H1 (cell line): ENCODE results near the gene TBCD. TPM values are rescaled to one million over a fixed set of nuclear protein-coding genes. Genes with fewer than 3 reads are reported as not detected.

Experiments
- CTCF ChIA-PET: fragments of 300-600 bp; sonication (Branson Sonifier 250); formaldehyde crosslinking; loops from one replicate; lab custom pipeline; 2021; ENCODE audit not compliant: partially characterized antibody; lab: Charles Lee
- POLR2A ChIA-PET: fragments of 300-600 bp; sonication (Branson Sonifier 250); formaldehyde crosslinking; loops from one replicate; lab custom pipeline; 2021; ENCODE audit warnings: inconsistent platforms; ENCODE audit not compliant: partially characterized antibody; lab: Charles Lee
- DNase-seq, 2 experiments: peaks; one replicate each; pipeline versions ENCODE4 v3.0.0 to v3.0.0-alpha.2; 2010 to 2022; ENCODE audit warnings: low spot score in 2 of 2, low read depth in 1 of 2, mixed read lengths in 1 of 2
- FAIRE-seq: peaks from 2 replicates; lab custom pipeline; 2011; peaks lifted over from hg19 to GRCh38; lab: Jason Lieb, UNC
- H2AFZ ChIP-seq: 2 replicates; pipeline ENCODE4 v1.8.1; 2012; ENCODE audit warnings: low read length, inconsistent platforms
- H2AK5ac ChIP-seq: 2 replicates; pipeline ENCODE4 v1.6.1; 2013; ENCODE audit warnings: low read depth, low read length
- H2BK120ac ChIP-seq: replicated peaks from 2 replicates; pipeline ENCODE3; 2013; ENCODE audit warnings: low read depth, low read length, inconsistent platforms
- H2BK12ac ChIP-seq: 2 replicates; pipeline ENCODE4 v1.6.1; 2013; ENCODE audit warnings: low read depth, low read length
- H2BK15ac ChIP-seq: 2 replicates; pipeline ENCODE4 v1.6.1; 2013; ENCODE audit warnings: low read length
- H2BK20ac ChIP-seq: 2 replicates; pipeline ENCODE4 v1.6.1; 2013; ENCODE audit warnings: low read length
- H2BK5ac ChIP-seq: 2 replicates; pipeline ENCODE4 v1.6.1; 2013; ENCODE audit warnings: low read depth, low read length
- H3K14ac ChIP-seq: 2 replicates; pipeline ENCODE4 v1.6.1; 2013; ENCODE audit warnings: inconsistent platforms; ENCODE audit not compliant: insufficient read length
- H3K18ac ChIP-seq: 2 replicates; pipeline ENCODE4 v1.6.1; 2013; ENCODE audit warnings: low read length; ENCODE audit errors: extremely low read depth
- H3K23ac ChIP-seq: 2 replicates; pipeline ENCODE4 v1.6.1; 2013; ENCODE audit warnings: inconsistent platforms; ENCODE audit not compliant: insufficient read length
- H3K23me2 ChIP-seq: 2 replicates; pipeline ENCODE4 v1.6.1; 2013; ENCODE audit warnings: low read depth, low read length
- H3K27ac ChIP-seq: 2 replicates; pipeline ENCODE4 v1.6.1; 2011; ENCODE audit warnings: low read depth, low read length, inconsistent platforms
- H3K27me3 ChIP-seq, 4 experiments: replicated peaks in 1 of 4; 1 replicate in 1 of 4; 2 replicates in 3 of 4; pipeline versions ENCODE4 v1.6.1 to v1.8.1; 2011 to 2013; ENCODE audit warnings: low read length in 3 of 4, mild to moderate bottlenecking in 3 of 4, inconsistent platforms in 2 of 4, mixed read lengths in 2 of 4, moderate library complexity in 1 of 4; ENCODE audit not compliant: control insufficient read depth in 3 of 4, insufficient read depth in 3 of 4; ENCODE audit errors: extremely low read depth in 1 of 4
- H3K36me3 ChIP-seq, 4 experiments: 2 replicates each; pipeline versions ENCODE4 v1.6.1 to v1.8.1; 2011 to 2013; ENCODE audit warnings: mild to moderate bottlenecking in 4 of 4, low read length in 3 of 4, moderate library complexity in 2 of 4, control low read depth in 1 of 4, inconsistent platforms in 1 of 4; ENCODE audit not compliant: insufficient read depth in 4 of 4, control insufficient read depth in 2 of 4
- H3K4ac ChIP-seq: replicated peaks from 2 replicates; pipeline ENCODE3; 2013; ENCODE audit warnings: low read length, low read depth, mixed read lengths, inconsistent platforms; ENCODE audit not compliant: insufficient read length
- H3K4me1 ChIP-seq, 4 experiments: replicated peaks in 1 of 4; 1 replicate in 1 of 4; 2 replicates in 3 of 4; pipeline versions ENCODE4 v1.6.1 to v1.8.1; 2011 to 2013; ENCODE audit warnings: low read length in 3 of 4, inconsistent platforms in 2 of 4, mixed read lengths in 1 of 4; ENCODE audit not compliant: insufficient read depth in 4 of 4, control insufficient read depth in 3 of 4
- H3K4me2 ChIP-seq, 2 experiments: 2 replicates each; pipeline versions ENCODE4 v1.6.1 to v1.8.1; 2011 to 2013; ENCODE audit warnings: low read depth in 2 of 2, low read length in 2 of 2, control low read depth in 1 of 2, inconsistent platforms in 1 of 2, mild to moderate bottlenecking in 1 of 2; ENCODE audit not compliant: insufficient read depth in 1 of 2
- H3K4me3 ChIP-seq, 4 experiments: fragments of 200-600, 300-600 bp in 1 of 4; sonication (generic), shearing (Covaris generic), sonication (Bioruptor Twin) in 1 of 4; 2 replicates each; pipeline versions ENCODE4 v1.5.1 to v1.8.1; 2011 to 2016; ENCODE audit warnings: low read length in 4 of 4, low read depth in 3 of 4, control low read depth in 2 of 4, inconsistent platforms in 2 of 4, mild to moderate bottlenecking in 2 of 4, mixed read lengths in 1 of 4, moderate library complexity in 1 of 4; ENCODE audit not compliant: insufficient read depth in 2 of 4; ENCODE audit errors: extremely low read depth in 1 of 4
- H3K56ac ChIP-seq: replicated peaks from 2 replicates; pipeline ENCODE3; 2013; ENCODE audit warnings: low read depth, mild to moderate bottlenecking, mixed read lengths, low read length, inconsistent platforms; ENCODE audit not compliant: insufficient read length
- H3K79me1 ChIP-seq: 2 replicates; pipeline ENCODE4 v1.6.1; 2013; ENCODE audit warnings: low read depth, low read length, control low read depth
- H3K79me2 ChIP-seq, 2 experiments: 2 replicates each; pipeline versions ENCODE4 v1.6.1 to v1.8.1; 2012 to 2013; ENCODE audit warnings: low read length in 2 of 2, mild to moderate bottlenecking in 2 of 2, inconsistent platforms in 1 of 2; ENCODE audit not compliant: insufficient read depth in 2 of 2, control insufficient read depth in 1 of 2
- H3K9ac ChIP-seq, 4 experiments: replicated peaks in 1 of 4; 1 replicate in 1 of 4; 2 replicates in 3 of 4; pipeline versions ENCODE4 v1.6.1 to v1.8.1; 2011 to 2013; ENCODE audit warnings: low read depth in 3 of 4, low read length in 3 of 4, control low read depth in 2 of 4, mild to moderate bottlenecking in 2 of 4, moderate library complexity in 2 of 4, inconsistent platforms in 1 of 4; ENCODE audit errors: extremely low read depth in 1 of 4
- H3K9me3 ChIP-seq, 2 experiments: 2 replicates each; pipeline versions ENCODE4 v1.6.1 to v1.8.1; 2012 to 2013; ENCODE audit warnings: mild to moderate bottlenecking in 2 of 2, moderate library complexity in 2 of 2, control low read depth in 1 of 2, inconsistent platforms in 1 of 2, low read depth in 1 of 2, low read length in 1 of 2, mixed read lengths in 1 of 2; ENCODE audit not compliant: insufficient read depth in 2 of 2
- H4K20me1 ChIP-seq, 2 experiments: replicated peaks in 1 of 2; 2 replicates each; pipeline versions ENCODE3 to v1.8.1; 2011 to 2013; ENCODE audit warnings: inconsistent platforms in 2 of 2, low read length in 2 of 2, mild to moderate bottlenecking in 1 of 2; ENCODE audit not compliant: insufficient read depth in 2 of 2, control insufficient read depth in 1 of 2
- H4K5ac ChIP-seq: 2 replicates; pipeline ENCODE4 v1.6.1; 2013; ENCODE audit warnings: low read length, low read depth, mixed read lengths, inconsistent platforms; ENCODE audit not compliant: insufficient read length
- H4K8ac ChIP-seq: 2 replicates; pipeline ENCODE4 v1.8.0; 2013; ENCODE audit warnings: mild to moderate bottlenecking, moderate library complexity, low read length, inconsistent platforms; ENCODE audit not compliant: insufficient read depth; ENCODE audit errors: extremely low read depth
- H4K91ac ChIP-seq: replicated peaks from 2 replicates; pipeline ENCODE3; 2013; ENCODE audit warnings: low read length, mixed read lengths, inconsistent platforms; ENCODE audit not compliant: insufficient read length
- ASH2L ChIP-seq: fragments of 200-600, 300-600 bp; sonication (generic); IDR thresholded peaks from one replicate; pipeline ENCODE4 v1.7.1; 2017; ENCODE audit warnings: low read length
- ATF3 ChIP-seq: IDR thresholded peaks from 2 replicates; pipeline ENCODE4 v1.6.1; 2011; ENCODE audit warnings: low read depth, mild to moderate bottlenecking, low read length; ENCODE audit not compliant: insufficient read depth
- KDM4A ChIP-seq: IDR thresholded peaks from one replicate; pipeline ENCODE4 v1.7.1; 2012; ENCODE audit warnings: low read depth, mild to moderate bottlenecking, moderate library complexity, low read length, inconsistent platforms; ENCODE audit not compliant: severe bottlenecking
- RNF2 ChIP-seq: fragments of 200-900, 300-1000 bp; sonication (generic); IDR thresholded peaks from 2 replicates; pipeline ENCODE4 v1.7.1; 2016; ENCODE audit warnings: borderline replicate concordance, low read depth, mild to moderate bottlenecking, antibody characterized with exemption, low read length; ENCODE audit not compliant: poor library complexity, severe bottlenecking; ENCODE audit errors: missing control alignments
- YY1 ChIP-seq: IDR thresholded peaks from 2 replicates; pipeline ENCODE4 v1.6.1; 2011; ENCODE audit warnings: low read depth, mild to moderate bottlenecking, low read length
- WGBS, 2 experiments: shearing (Covaris generic) in 1 of 2; methylation state at CpG; one replicate each; pipeline versions ENCODE4 v1.1.6 to v1.1.7; 2013 to 2015; ENCODE audit warnings: low lambda C conversion rate in 2 of 2, mixed read lengths in 2 of 2, inconsistent platforms in 1 of 2, low coverage in 1 of 2, missing lambda C conversion rate in 1 of 2; ENCODE audit not compliant: insufficient replicate concordance in 2 of 2, insufficient coverage in 1 of 2, insufficient read length in 1 of 2; ENCODE audit errors: extremely low coverage in 1 of 2, missing lambda C conversion rate in 1 of 2; 5-methylcytosine and 5-hydroxymethylcytosine counted together
- polyA plus RNA-seq, 7 experiments: library from polyadenylated mRNA; depleted of rRNA in 3 of 7; stranded (reverse) in 5 of 7; unstranded in 2 of 7; fragments of >200 nt in 5 of 7; fragments of 200-250 nt in 2 of 7; gene quantifications; 1 replicate in 5 of 7; 2 replicates in 1 of 7; 4 replicates in 1 of 7; pipeline versions ENCODE4 v1.2.1 to v1.2.3, GENCODE V29; 2011 to 2013; ENCODE audit warnings: missing spikeins in 2 of 7, mixed read lengths in 2 of 7
- total RNA-seq: library from RNA; stranded (reverse); fragmentation: NEBNext Ultra II Directional; extraction: Animal tissue kit (Norgen Biotek cat#: 25700); gene quantifications from 2 replicates; pipeline ENCODE4 v1.2.1, GENCODE V29; 2021

The TBCD gene
- total and polyA plus RNA-seq, 2 of the 8 experiments (the other 6 are each of a cell fraction or from before 2014, with no cell fraction given), result 118 to 162 TPM

GRCh38 chr17:82862191-82862590 is 110.3 kb downstream of the TBCD start:
- no peak overlapping the region for H2BK15ac ChIP-seq
- 95% methylated on average over 4 of the region's 8 CpGs; no CpG with 5 or more reads in 1 of the 2 experiments for WGBS, 2 experiments
- no peak overlapping the region for H4K5ac ChIP-seq
- H3K27me3 ChIP-seq, result no peaks in the 10 kb centered on the region
- ChIA-PET CTCF (interaction anchor here (1.9 kb wide), 1 partner anchor 8 kb away, joined by 5 read pairs; no protein-coding TSS in a partner anchor), POLR2A (no interaction called here)
- H4K91ac ChIP-seq, result no peak overlapping the region
- peaks cover 0 to 12% of the 10 kb centered on the region in 2 experiments; a peak in 1 of 4 replicates for H3K79me2 ChIP-seq
- no peaks in the 10 kb centered on the region for H3K9me3 ChIP-seq
- no peak overlapping the region for H3K4me3 ChIP-seq
- no peaks in the 10 kb centered on the region for H3K36me3 ChIP-seq
- no peak overlapping the region for H3K4ac ChIP-seq
- no peak overlapping the region for H3K56ac ChIP-seq
- no peak overlapping the region for H3K14ac ChIP-seq
- no peak overlapping the region for H3K27ac ChIP-seq
- no peak overlapping the region for H3K4me2 ChIP-seq
- H2AFZ ChIP-seq, result no peak overlapping the region
- H3K23ac ChIP-seq, result no peak overlapping the region
- H3K4me1 ChIP-seq, result peaks cover 0 to 8% (median 2%) of the 10 kb centered on the region in 4 experiments; a peak in 2 of 7 replicates
- H4K20me1 ChIP-seq, result peaks cover 5 to 26% of the 10 kb centered on the region in 2 experiments
- H2BK5ac ChIP-seq, result no peak overlapping the region
- no peak overlapping the region for H2BK120ac ChIP-seq
- no peak overlapping the region for H2BK20ac ChIP-seq
- no peak overlapping the region for H2BK12ac ChIP-seq
- peaks cover 15% of the 10 kb centered on the region for H3K79me1 ChIP-seq
- H3K18ac ChIP-seq, result no peak overlapping the region
- no peak overlapping the region for H4K8ac ChIP-seq
- H2AK5ac ChIP-seq, result no peak overlapping the region
- TF ChIP-seq ATF3, result no peak
- TF ChIP-seq RNF2, result no peak
- TF ChIP-seq KDM4A, result no peak
- TF ChIP-seq ASH2L, result no peak
- no peak for TF ChIP-seq YY1
- no peaks in the 10 kb centered on the region for H3K23me2 ChIP-seq
- FAIRE-seq (no peak), DNase-seq (no peak)
- no peak overlapping the region for H3K9ac ChIP-seq
